ENCODE measurements around the gene TFF1. TPM values are rescaled to one million over a fixed set of nuclear protein-coding genes. Genes with fewer than 3 reads are reported as not detected.
A peak's percentile ranks its signal among the peaks of the same experiment; 100 is the strongest.

The TFF1 gene
- total RNA-seq, 2 donors from 2014 or later = not detected

- DNase-seq (ENCODE audit: low spot score) = no peak
- intact Hi-C loops (cut with DNase I) = no loop called here
These were observed 34.8 kb upstream of the TFF1 start for GRCh38 chr21:42401154-42401553.

- DNase-seq (ENCODE audit: low spot score) = no peak
- intact Hi-C loops (cut with DNase I) = no loop called here
These were observed 34.2 kb upstream of the TFF1 start for GRCh38 chr21:42400525-42400924.

- DNase-seq (ENCODE audit: low spot score) = no peak
- intact Hi-C loops (cut with DNase I) = no loop called here
These were observed 32.2 kb upstream of the TFF1 start for GRCh38 chr21:42398436-42399028.

- DNase-seq (ENCODE audit: low spot score) = no peak
- intact Hi-C loops (cut with DNase I) = no loop called here
These were observed 31.5 kb upstream of the TFF1 start for GRCh38 chr21:42397746-42398394.

GRCh38 chr21:42396799-42397745, 30.7 kb upstream of the TFF1 start:
- peak; percentile 35 for DNase-seq (ENCODE audit: low spot score)
- intact Hi-C loops (cut with DNase I) = no loop called here

GRCh38 chr21:42395905-42396651, 29.7 kb upstream of the TFF1 start, which contains the start of gene TMPRSS3:
TMPRSS3 (minus strand) TSS chr21:42396052; CDS start chr21:42395417, 635 bp downstream.
- DNase-seq (ENCODE audit: low spot score) = peak; percentile 24

GRCh38 chr21:42395302-42395701, 29.0 kb upstream of the TFF1 start:
- intact Hi-C loops (cut with DNase I) = no loop called here
- DNase-seq (ENCODE audit: low spot score) = no peak

More at GRCh38 chr21:42395905-42396651, 29.7 kb upstream of the TFF1 start, which contains the start of gene TMPRSS3:
- intact Hi-C loops (cut with DNase I) = no loop called here

GRCh38 chr21:42393443-42393950, 27.2 kb upstream of the TFF1 start:
- DNase-seq (ENCODE audit: low spot score) = no peak
- intact Hi-C loops (cut with DNase I) = no loop called here

GRCh38 chr21:42392731-42393442, 26.6 kb upstream of the TFF1 start:
- intact Hi-C loops (cut with DNase I) = no loop called here
- DNase-seq (ENCODE audit: low spot score) = peak; percentile 29

- intact Hi-C loops (cut with DNase I) = no loop called here
- peak; percentile 20 for DNase-seq (ENCODE audit: low spot score)
These were observed 25.0 kb upstream of the TFF1 start for GRCh38 chr21:42391297-42391696.

GRCh38 chr21:42390696-42391095, 24.4 kb upstream of the TFF1 start:
- DNase-seq (ENCODE audit: low spot score) = no peak
- intact Hi-C loops (cut with DNase I) = no loop called here

- intact Hi-C loops (cut with DNase I) = no loop called here
- peak; percentile 29 for DNase-seq (ENCODE audit: low spot score)
These were observed 23.9 kb upstream of the TFF1 start for GRCh38 chr21:42390193-42390592.

- peak; percentile 58 for DNase-seq (ENCODE audit: low spot score)
- intact Hi-C loops (cut with DNase I) = no loop called here
These were observed 23.1 kb upstream of the TFF1 start for GRCh38 chr21:42389449-42389835.

GRCh38 chr21:42388740-42389448, 22.6 kb upstream of the TFF1 start:
- DNase-seq (ENCODE audit: low spot score) = peak; percentile 66
- intact Hi-C loops (cut with DNase I) = no loop called here

GRCh38 chr21:42387843-42388340, 21.6 kb upstream of the TFF1 start:
- intact Hi-C loops (cut with DNase I) = no loop called here
- peak; percentile 26 for DNase-seq (ENCODE audit: low spot score)

- intact Hi-C loops (cut with DNase I) = no loop called here
- peak; percentile 13 for DNase-seq (ENCODE audit: low spot score)
These were observed 20.8 kb upstream of the TFF1 start for GRCh38 chr21:42387164-42387563.

- peak; percentile 54 for DNase-seq (ENCODE audit: low spot score)
These were observed 19.8 kb upstream of the TFF1 start for GRCh38 chr21:42386034-42386591.

More at GRCh38 chr21:42386034-42386591, 19.8 kb upstream of the TFF1 start:
- intact Hi-C loops (cut with DNase I) = no loop called here
